ENCODE results near the gene ANO2. TPM values are rescaled to one million over a fixed set of nuclear protein-coding genes. Genes with fewer than 3 reads are reported as not detected.

Gene ANO2
- total RNA-seq, 1 experiment from 2014 or later = 0.68 TPM

- Mint-ChIP-seq H3K4me1 (ENCODE audit: low read depth, unreplicated experiment) (no peaks in the 10 kb centered on the region), H3K27me3 (ENCODE audit: insufficient read depth, unreplicated experiment) (no peaks in the 10 kb centered on the region), H3K36me3 (ENCODE audit: insufficient read depth, unreplicated experiment) (no peaks in the 10 kb centered on the region), H3K27ac (ENCODE audit: unreplicated experiment) (no peak overlapping the region), H3K9me3 (ENCODE audit: unreplicated experiment) (no peaks in the 10 kb centered on the region), H3K4me3 (ENCODE audit: unreplicated experiment) (no peak overlapping the region)
- Histone ChIP-seq H3K9me3 (no peaks in the 10 kb centered on the region), H3K4me3 (ENCODE audit: low read depth, low read length) (no peak overlapping the region), H3K36me3 (ENCODE audit: control insufficient read depth, insufficient read depth, low read length) (no peaks in the 10 kb centered on the region), H3K4me1 (no peaks in the 10 kb centered on the region), H3K27me3 (replicated peaks; ENCODE audit: control insufficient read depth, insufficient read depth, low read length) (no peaks in the 10 kb centered on the region)
- intact Hi-C loops (cut with micrococcal nuclease; ENCODE audit: unreplicated experiment) = no loop called here
- CTCF ChIA-PET = no interaction called here
- POLR2A ChIA-PET = no interaction called here
- DNase-seq = no peak
- no peak for TF ChIP-seq CTCF (IDR thresholded peaks at IDR 0.05; ENCODE audit: insufficient read depth in 1 of 2, low read depth in 1 of 2, low read length in 1 of 2, severe bottlenecking in 1 of 2, unreplicated experiment in 1 of 2)
- no TSS peak for BruUV-seq (replicated peaks)
Measured at GRCh38 chr12:5615760-5616159, 329.3 kb downstream of the ANO2 start.

GRCh38 chr12:5614256-5614655, 330.8 kb downstream of the ANO2 start:
- Mint-ChIP-seq H3K4me3 (ENCODE audit: unreplicated experiment) (no peak overlapping the region), H3K4me1 (ENCODE audit: low read depth, unreplicated experiment) (no peaks in the 10 kb centered on the region), H3K27ac (ENCODE audit: unreplicated experiment) (no peak overlapping the region), H3K36me3 (ENCODE audit: insufficient read depth, unreplicated experiment) (no peaks in the 10 kb centered on the region), H3K9me3 (ENCODE audit: unreplicated experiment) (no peaks in the 10 kb centered on the region), H3K27me3 (ENCODE audit: insufficient read depth, unreplicated experiment) (no peaks in the 10 kb centered on the region)
- Histone ChIP-seq H3K9me3 (no peaks in the 10 kb centered on the region), H3K4me3 (ENCODE audit: low read depth, low read length) (no peak overlapping the region), H3K36me3 (ENCODE audit: control insufficient read depth, insufficient read depth, low read length) (no peaks in the 10 kb centered on the region), H3K27me3 (replicated peaks; ENCODE audit: control insufficient read depth, insufficient read depth, low read length) (no peaks in the 10 kb centered on the region), H3K4me1 (no peaks in the 10 kb centered on the region)
- no TSS peak for BruUV-seq (replicated peaks)
- no peak for TF ChIP-seq CTCF (IDR thresholded peaks at IDR 0.05; ENCODE audit: insufficient read depth in 1 of 2, low read depth in 1 of 2, low read length in 1 of 2, severe bottlenecking in 1 of 2, unreplicated experiment in 1 of 2)
- ChIA-PET POLR2A (no interaction called here), CTCF (no interaction called here)
- no peak for DNase-seq
- intact Hi-C loops (cut with micrococcal nuclease; ENCODE audit: unreplicated experiment) = no loop called here

GRCh38 chr12:5612556-5613410, 332.3 kb downstream of the ANO2 start:
- H3K27me3 ChIP-seq (replicated peaks; ENCODE audit: control insufficient read depth, insufficient read depth, low read length) = no peaks in the 10 kb centered on the region
- H3K9me3 Mint-ChIP-seq (ENCODE audit: unreplicated experiment) = no peaks in the 10 kb centered on the region
- CTCF ChIA-PET = interaction anchor here (0.6 kb wide), 1 partner anchor 23 kb away, joined by 7 read pairs; no protein-coding TSS in a partner anchor
- no peaks in the 10 kb centered on the region for H3K27me3 Mint-ChIP-seq (ENCODE audit: insufficient read depth, unreplicated experiment)
- no peaks in the 10 kb centered on the region for H3K4me1 Mint-ChIP-seq (ENCODE audit: low read depth, unreplicated experiment)
- H3K36me3 ChIP-seq (ENCODE audit: control insufficient read depth, insufficient read depth, low read length) = no peaks in the 10 kb centered on the region
- H3K36me3 Mint-ChIP-seq (ENCODE audit: insufficient read depth, unreplicated experiment) = no peaks in the 10 kb centered on the region
- H3K4me1 ChIP-seq = no peaks in the 10 kb centered on the region
- no peak overlapping the region for H3K27ac Mint-ChIP-seq (ENCODE audit: unreplicated experiment)
- no peaks in the 10 kb centered on the region for H3K9me3 ChIP-seq
- no peak overlapping the region for H3K4me3 ChIP-seq (ENCODE audit: low read depth, low read length)
- no peak overlapping the region for H3K4me3 Mint-ChIP-seq (ENCODE audit: unreplicated experiment)
- intact Hi-C loops (cut with micrococcal nuclease; ENCODE audit: unreplicated experiment) = no loop called here
- no peak for DNase-seq
- TF ChIP-seq CTCF (IDR thresholded peaks at IDR 0.05; ENCODE audit: insufficient read depth in 1 of 2, low read depth in 1 of 2, low read length in 1 of 2, severe bottlenecking in 1 of 2, unreplicated experiment in 1 of 2) = no peak
- BruUV-seq (replicated peaks) = no TSS peak
- POLR2A ChIA-PET = no interaction called here
